Uterus (tissue), 4 donors: ENCODE data around the gene NBEAL2. TPM values are rescaled to one million over a fixed set of nuclear protein-coding genes. Genes with fewer than 3 reads are reported as not detected.

Experiments
- DNase-seq, 2 donors: peaks; one replicate each; pipeline ENCODE4 v3.0.0-alpha.2; 2019 to 2020
- H3K27ac ChIP-seq, 2 donors: fragments of 200-600 bp; sonication (generic); 1 replicate in 1 of 2; 2 replicates in 1 of 2; pipeline ENCODE4 v1.5.1; 2016 to 2018
- H3K27me3 ChIP-seq, 2 donors: fragments of 200-600 bp; sonication (generic); one replicate each; pipeline ENCODE4 v1.5.1; 2018 to 2019; ENCODE audit warnings: control low read depth in 1 of 2
- H3K36me3 ChIP-seq, 2 donors: fragments of 200-600 bp; sonication (generic); one replicate each; pipeline ENCODE4 v1.5.1; 2019; ENCODE audit warnings: control low read depth in 1 of 2
- H3K4me1 ChIP-seq, 2 donors: fragments of 200-600 bp; sonication (generic); one replicate each; pipeline ENCODE4 v1.5.1; 2018 to 2019; ENCODE audit warnings: control low read depth in 1 of 2
- H3K4me3 ChIP-seq, 2 donors: fragments of 200-600 bp; sonication (generic); 1 replicate in 1 of 2; 2 replicates in 1 of 2; pipeline ENCODE4 v1.5.1; 2018 to 2019; ENCODE audit warnings: mild to moderate bottlenecking in 1 of 2
- H3K9me3 ChIP-seq, 2 donors: fragments of 200-600 bp; sonication (generic); one replicate each; pipeline ENCODE4 v1.5.1; 2019; ENCODE audit warnings: control low read depth in 1 of 2
- POLR2A ChIP-seq, 2 donors: fragments of 450-650 bp; IDR thresholded peaks; one replicate each; pipeline ENCODE4 v1.6.1; 2016; ENCODE audit warnings: antibody characterized with exemption in 2 of 2, mild to moderate bottlenecking in 1 of 2, moderate library complexity in 1 of 2
- intact Hi-C: fragments of 100-400 bp; cut with DNase I; formaldehyde crosslinking; loops from one replicate; pipeline ENCODE4 v1.15.1; 2023; ENCODE audit warnings: low total_unique reads
- total RNA-seq, 4 donors: library from RNA; depleted of rRNA in 3 of 4; stranded (reverse); fragments of >200 nt in 3 of 4; gene quantifications; one replicate each; pipeline versions ENCODE4 v1.1.0 to v1.2.4, GENCODE V29; 2014 to 2023
- TF ChIP-seq, protein P1 (sequence below), 4 experiments: fragments of 200-600 bp in 2 of 4; fragments of 450-650 bp in 2 of 4; sonication (generic) in 2 of 4; IDR thresholded peaks; one replicate each; pipeline ENCODE4 v1.5.1; 2016 to 2019; ENCODE audit warnings: antibody characterized with exemption in 4 of 4, mild to moderate bottlenecking in 2 of 4, moderate library complexity in 1 of 4
- donor health status: DM: yes; HTN: yes; CAD: no.

Gene NBEAL2
- total RNA-seq, 4 donors from 2014 or later = 13.1 to 41.1 (median 23.8) TPM

DNA sequence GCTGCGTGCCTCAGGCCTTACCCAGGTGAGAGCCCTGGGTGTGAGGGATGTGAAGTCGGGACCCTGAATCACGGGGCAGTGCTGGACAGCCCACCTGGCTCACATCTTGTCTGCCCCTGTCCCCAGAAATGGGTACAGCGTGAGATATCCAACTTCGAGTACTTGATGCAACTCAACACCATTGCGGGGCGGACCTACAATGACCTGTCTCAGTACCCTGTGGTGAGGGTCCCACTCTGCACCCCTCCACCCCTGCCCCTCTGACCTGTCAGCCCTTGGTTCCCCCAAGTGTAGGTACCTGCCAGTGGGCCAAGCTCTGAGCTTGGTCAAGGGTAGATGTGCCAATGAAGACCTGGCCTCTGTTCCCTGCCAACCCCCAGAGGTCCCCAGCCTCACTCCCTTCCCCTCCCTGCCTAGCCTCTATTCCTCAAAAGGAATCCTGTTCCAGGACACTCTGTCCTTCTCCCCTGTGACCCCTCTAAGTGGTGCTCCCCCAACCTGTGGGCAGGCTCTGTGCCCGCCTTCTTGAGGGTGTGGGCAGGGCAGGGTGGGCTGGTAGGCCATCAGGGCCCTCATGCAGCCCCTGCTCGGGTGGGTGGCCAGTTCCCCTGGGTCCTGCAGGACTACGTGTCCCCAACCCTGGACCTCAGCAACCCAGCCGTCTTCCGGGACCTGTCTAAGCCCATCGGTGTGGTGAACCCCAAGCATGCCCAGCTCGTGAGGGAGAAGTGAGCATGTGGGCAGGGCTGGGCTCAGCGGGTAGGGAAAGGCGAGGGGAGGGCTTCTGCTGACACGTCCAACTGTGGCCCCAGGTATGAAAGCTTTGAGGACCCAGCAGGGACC lies 25.1 kb downstream of the NBEAL2 start:
- H3K27ac ChIP-seq = no peak overlapping the region
- no peaks in the 10 kb centered on the region for H3K36me3 ChIP-seq
- DNase-seq = peak; percentile 12 to 17
- H3K9me3 ChIP-seq = no peaks in the 10 kb centered on the region
- TF ChIP-seq POLR2A (IDR thresholded peaks at IDR 0.05) = no peak
- TF ChIP-seq, protein P1, sequence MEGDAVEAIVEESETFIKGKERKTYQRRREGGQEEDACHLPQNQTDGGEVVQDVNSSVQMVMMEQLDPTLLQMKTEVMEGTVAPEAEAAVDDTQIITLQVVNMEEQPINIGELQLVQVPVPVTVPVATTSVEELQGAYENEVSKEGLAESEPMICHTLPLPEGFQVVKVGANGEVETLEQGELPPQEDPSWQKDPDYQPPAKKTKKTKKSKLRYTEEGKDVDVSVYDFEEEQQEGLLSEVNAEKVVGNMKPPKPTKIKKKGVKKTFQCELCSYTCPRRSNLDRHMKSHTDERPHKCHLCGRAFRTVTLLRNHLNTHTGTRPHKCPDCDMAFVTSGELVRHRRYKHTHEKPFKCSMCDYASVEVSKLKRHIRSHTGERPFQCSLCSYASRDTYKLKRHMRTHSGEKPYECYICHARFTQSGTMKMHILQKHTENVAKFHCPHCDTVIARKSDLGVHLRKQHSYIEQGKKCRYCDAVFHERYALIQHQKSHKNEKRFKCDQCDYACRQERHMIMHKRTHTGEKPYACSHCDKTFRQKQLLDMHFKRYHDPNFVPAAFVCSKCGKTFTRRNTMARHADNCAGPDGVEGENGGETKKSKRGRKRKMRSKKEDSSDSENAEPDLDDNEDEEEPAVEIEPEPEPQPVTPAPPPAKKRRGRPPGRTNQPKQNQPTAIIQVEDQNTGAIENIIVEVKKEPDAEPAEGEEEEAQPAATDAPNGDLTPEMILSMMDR (IDR thresholded peaks at IDR 0.05) = no peak
- H3K27me3 ChIP-seq = no peaks in the 10 kb centered on the region
- intact Hi-C loops = no loop called here
- peaks cover 0 to 5% of the 10 kb centered on the region in 2 donors for H3K4me1 ChIP-seq
- H3K4me3 ChIP-seq = no peak overlapping the region

DNA sequence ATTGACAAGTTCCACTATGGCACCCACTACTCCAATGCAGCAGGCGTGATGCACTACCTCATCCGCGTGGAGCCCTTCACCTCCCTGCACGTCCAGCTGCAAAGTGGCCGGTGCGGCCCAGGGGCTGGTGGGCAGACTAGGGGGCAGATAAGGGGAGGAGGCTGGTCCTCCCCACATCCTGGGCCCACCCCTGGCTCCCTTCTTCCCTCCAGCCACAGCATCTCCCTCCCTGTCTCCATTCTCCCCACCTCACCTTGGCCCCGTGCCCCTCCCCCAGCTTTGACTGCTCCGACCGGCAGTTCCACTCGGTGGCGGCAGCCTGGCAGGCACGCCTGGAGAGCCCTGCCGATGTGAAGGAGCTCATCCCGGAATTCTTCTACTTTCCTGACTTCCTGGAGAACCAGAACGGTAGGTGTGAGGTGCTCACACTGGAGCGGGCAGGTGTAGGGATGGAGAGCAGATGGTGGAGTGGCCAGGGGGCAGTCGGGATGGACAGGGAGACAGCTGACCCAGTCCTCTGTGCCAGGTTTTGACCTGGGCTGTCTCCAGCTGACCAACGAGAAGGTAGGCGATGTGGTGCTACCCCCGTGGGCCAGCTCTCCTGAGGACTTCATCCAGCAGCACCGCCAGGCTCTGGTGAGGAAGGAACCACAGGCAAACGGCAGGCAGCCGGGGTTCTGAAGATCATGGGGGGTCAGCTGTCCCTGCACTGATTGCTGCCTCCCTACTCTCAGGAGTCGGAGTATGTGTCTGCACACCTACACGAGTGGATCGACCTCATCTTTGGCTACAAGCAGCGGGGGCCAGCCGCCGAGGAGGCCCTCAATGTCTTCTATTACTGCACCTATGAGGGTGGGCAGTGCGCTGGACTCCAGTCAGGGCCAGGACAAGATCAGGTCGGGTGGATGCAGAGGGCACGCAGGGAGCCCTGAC lies 26.0 kb downstream of the NBEAL2 start:
- H3K27me3 ChIP-seq = no peaks in the 10 kb centered on the region
- DNase-seq = peak; percentile 13 to 17
- H3K27ac ChIP-seq = no peak overlapping the region
- intact Hi-C loops = no loop called here
- TF ChIP-seq, protein P1 (IDR thresholded peaks at IDR 0.05) = no peak
- TF ChIP-seq POLR2A (IDR thresholded peaks at IDR 0.05) = no peak
- no peaks in the 10 kb centered on the region for H3K36me3 ChIP-seq
- H3K4me3 ChIP-seq = no peak overlapping the region
- H3K4me1 ChIP-seq = peaks cover 0 to 8% of the 10 kb centered on the region in 2 donors
- H3K9me3 ChIP-seq = no peaks in the 10 kb centered on the region

DNA sequence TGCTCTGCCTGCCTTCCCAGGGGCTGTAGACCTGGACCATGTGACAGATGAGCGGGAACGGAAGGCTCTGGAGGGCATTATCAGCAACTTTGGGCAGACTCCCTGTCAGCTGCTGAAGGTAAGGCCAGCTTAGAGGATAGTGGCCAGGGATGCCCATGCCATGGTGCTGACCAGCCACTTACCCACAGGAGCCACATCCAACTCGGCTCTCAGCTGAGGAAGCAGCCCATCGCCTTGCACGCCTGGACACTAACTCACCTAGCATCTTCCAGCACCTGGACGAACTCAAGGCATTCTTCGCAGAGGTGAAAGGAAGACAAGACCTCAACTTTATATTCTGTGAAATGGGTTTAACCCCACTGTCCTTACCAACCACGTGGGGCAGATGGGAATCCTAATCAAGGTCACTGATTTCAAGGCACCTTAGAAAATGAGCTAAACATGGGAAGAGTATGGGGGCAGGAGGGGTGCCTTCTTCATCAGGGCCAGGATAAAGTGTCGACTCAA lies 26.7 kb downstream of the NBEAL2 start:
- no peaks in the 10 kb centered on the region for H3K9me3 ChIP-seq
- H3K4me3 ChIP-seq = no peak overlapping the region
- DNase-seq = peak; percentile 9 to 12
- TF ChIP-seq, protein P1 (IDR thresholded peaks at IDR 0.05) = no peak
- no peak for TF ChIP-seq POLR2A (IDR thresholded peaks at IDR 0.05)
- intact Hi-C loops = no loop called here
- no peaks in the 10 kb centered on the region for H3K36me3 ChIP-seq
- no peaks in the 10 kb centered on the region for H3K27me3 ChIP-seq
- H3K27ac ChIP-seq = no peak overlapping the region
- H3K4me1 ChIP-seq = peaks cover 0 to 8% of the 10 kb centered on the region in 2 donors

DNA sequence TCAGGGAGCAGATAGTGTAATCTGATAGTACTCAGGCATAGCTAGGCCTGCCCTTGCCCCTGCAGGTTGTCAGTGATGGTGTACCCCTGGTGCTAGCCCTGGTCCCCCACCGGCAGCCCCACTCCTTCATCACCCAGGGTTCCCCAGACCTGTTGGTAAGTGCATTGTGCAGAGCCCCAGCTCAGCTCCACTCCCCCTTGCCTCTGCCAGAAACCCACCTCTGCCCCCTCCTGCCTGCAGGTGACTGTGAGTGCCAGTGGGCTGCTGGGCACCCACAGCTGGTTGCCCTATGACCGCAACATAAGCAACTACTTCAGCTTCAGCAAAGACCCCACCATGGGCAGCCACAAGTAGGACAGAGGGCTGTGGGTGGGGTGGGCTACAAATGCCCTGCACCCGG lies 27.5 kb downstream of the NBEAL2 start:
- no peak overlapping the region for H3K27ac ChIP-seq
- peaks cover 0 to 8% of the 10 kb centered on the region in 2 donors for H3K4me1 ChIP-seq
- TF ChIP-seq POLR2A (IDR thresholded peaks at IDR 0.05) = no peak
- no peaks in the 10 kb centered on the region for H3K9me3 ChIP-seq
- H3K4me3 ChIP-seq = no peak overlapping the region
- peak in 1 of 2 donors; percentile 13 for DNase-seq
- H3K36me3 ChIP-seq = no peaks in the 10 kb centered on the region
- H3K27me3 ChIP-seq = no peaks in the 10 kb centered on the region
- intact Hi-C loops = no loop called here

DNA sequence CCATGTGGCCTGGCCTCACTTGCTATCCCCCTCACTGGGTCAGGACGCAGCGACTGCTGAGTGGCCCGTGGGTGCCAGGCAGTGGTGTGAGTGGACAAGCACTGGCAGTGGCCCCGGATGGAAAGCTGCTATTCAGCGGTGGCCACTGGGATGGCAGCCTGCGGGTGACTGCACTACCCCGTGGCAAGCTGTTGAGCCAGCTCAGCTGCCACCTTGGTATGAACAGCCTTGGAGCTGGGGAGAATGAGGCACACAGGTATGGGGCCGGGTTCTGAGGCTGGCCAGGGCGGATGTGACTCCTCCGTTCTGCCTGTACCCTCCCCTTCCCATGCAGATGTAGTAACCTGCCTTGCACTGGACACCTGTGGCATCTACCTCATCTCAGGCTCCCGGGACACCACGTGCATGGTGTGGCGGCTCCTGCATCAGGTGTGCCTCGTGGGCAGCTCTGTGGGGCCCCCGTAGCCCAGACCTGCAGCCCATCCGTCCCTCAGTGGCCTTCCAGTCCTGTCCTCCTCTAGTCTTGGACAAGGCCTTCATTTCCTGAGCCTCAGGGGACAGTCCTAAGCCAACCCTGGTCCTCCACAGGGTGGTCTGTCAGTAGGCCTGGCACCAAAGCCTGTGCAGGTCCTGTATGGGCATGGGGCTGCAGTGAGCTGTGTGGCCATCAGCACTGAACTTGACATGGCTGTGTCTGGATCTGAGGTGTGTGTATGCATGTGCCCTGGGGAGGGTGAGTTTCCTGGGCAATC lies 28.2 kb downstream of the NBEAL2 start:
- intact Hi-C loops = no loop called here
- H3K36me3 ChIP-seq = no peaks in the 10 kb centered on the region

More for the DNA sequence above, 28.2 kb downstream of the NBEAL2 start:
- no peaks in the 10 kb centered on the region for H3K27me3 ChIP-seq
- no peak overlapping the region for H3K27ac ChIP-seq
- no peak overlapping the region for H3K4me3 ChIP-seq
- no peak for TF ChIP-seq POLR2A (IDR thresholded peaks at IDR 0.05)
- TF ChIP-seq, protein P1 (IDR thresholded peaks at IDR 0.05) = no peak
- H3K9me3 ChIP-seq = no peaks in the 10 kb centered on the region
- DNase-seq = peak; percentile 13 to 16
- H3K4me1 ChIP-seq = peaks cover 0 to 8% of the 10 kb centered on the region in 2 donors
